Measurements from ENCODE around the gene SETBP1.

SETBP1 gene

GRCh38 chr18:44924785-44925499, 244.3 kb downstream of the SETBP1 start:
- no peak overlapping the region for H3K4me3 ChIP-seq
- DNase-seq (ENCODE audit: low read depth, low spot score): no peak
- TF ChIP-seq FOXP2 (optimal IDR thresholded peaks at IDR 0.05; ENCODE audit: control extremely low read depth, extremely low read length, insufficient read depth) (no peak), EZH2 (IDR thresholded peaks at IDR 0.05) (no peak), POLR2AphosphoS5 (IDR thresholded peaks at IDR 0.05; ENCODE audit: borderline replicate concordance, low read depth, low read length) (no peak)
- H3K36me3 ChIP-seq (ENCODE audit: insufficient read depth, low read length): no peaks in the 10 kb centered on the region
- H3K9ac ChIP-seq (ENCODE audit: insufficient read length): no peak overlapping the region
- H3K9me3 ChIP-seq (ENCODE audit: low read depth, low read length): no peaks in the 10 kb centered on the region
- no peak overlapping the region for H3K27ac ChIP-seq

DNA sequence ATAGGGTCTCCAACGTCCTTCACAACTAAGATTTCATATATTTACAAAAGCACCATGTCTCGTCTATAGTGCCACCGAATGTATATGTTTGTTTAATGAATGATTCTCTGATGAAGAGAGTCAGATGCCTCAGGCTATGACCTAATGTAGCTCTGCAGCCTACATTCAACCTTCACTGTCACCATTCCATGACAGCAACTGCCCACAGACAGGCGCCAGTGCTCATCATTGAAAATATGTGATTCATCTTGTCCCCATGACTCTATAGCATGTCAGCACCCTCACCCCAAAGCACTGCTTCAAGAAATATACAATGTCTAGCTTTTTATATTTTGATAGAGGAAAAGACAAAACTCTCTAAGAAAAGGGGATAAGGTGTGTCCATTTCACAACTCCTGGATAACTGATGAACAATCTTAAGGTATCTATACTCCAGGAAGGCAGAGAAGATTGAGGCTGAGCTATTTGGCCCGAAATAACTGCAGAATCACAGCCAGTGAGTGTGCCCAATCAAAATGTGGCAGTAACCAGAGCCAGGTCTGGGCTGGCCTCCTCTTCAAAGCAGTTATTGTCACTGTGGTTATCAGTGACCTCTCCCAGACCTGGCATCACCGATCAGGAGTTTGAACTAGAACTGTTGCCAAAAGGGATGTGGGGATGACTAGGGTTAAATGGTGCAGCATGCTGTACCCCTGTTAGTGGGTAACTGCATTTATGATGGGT, 246.6 kb downstream of the SETBP1 start:
- no peak for TF ChIP-seq POLR2AphosphoS5 (IDR thresholded peaks at IDR 0.05; ENCODE audit: borderline replicate concordance, low read depth, low read length)
- no peak for TF ChIP-seq FOXP2 (optimal IDR thresholded peaks at IDR 0.05; ENCODE audit: control extremely low read depth, extremely low read length, insufficient read depth)
- TF ChIP-seq EZH2 (IDR thresholded peaks at IDR 0.05): no peak
- no peak for DNase-seq (ENCODE audit: low read depth, low spot score)
- H3K9me3 ChIP-seq (ENCODE audit: low read depth, low read length): no peaks in the 10 kb centered on the region
- no peak overlapping the region for H3K9ac ChIP-seq (ENCODE audit: insufficient read length)
- H3K36me3 ChIP-seq (ENCODE audit: insufficient read depth, low read length): no peaks in the 10 kb centered on the region
- no peak overlapping the region for H3K27ac ChIP-seq
- no peak overlapping the region for H3K4me3 ChIP-seq

GRCh38 chr18:44934901-44935300, 254.2 kb downstream of the SETBP1 start:
- no peak overlapping the region for H3K4me3 ChIP-seq
- H3K27ac ChIP-seq: no peak overlapping the region
- no peak overlapping the region for H3K9ac ChIP-seq (ENCODE audit: insufficient read length)
- H3K9me3 ChIP-seq (ENCODE audit: low read depth, low read length): no peaks in the 10 kb centered on the region
- DNase-seq (ENCODE audit: low read depth, low spot score): no peak
- TF ChIP-seq FOXP2 (optimal IDR thresholded peaks at IDR 0.05; ENCODE audit: control extremely low read depth, extremely low read length, insufficient read depth): no peak
- no peak for TF ChIP-seq POLR2AphosphoS5 (IDR thresholded peaks at IDR 0.05; ENCODE audit: borderline replicate concordance, low read depth, low read length)
- TF ChIP-seq EZH2 (IDR thresholded peaks at IDR 0.05): no peak
- no peaks in the 10 kb centered on the region for H3K36me3 ChIP-seq (ENCODE audit: insufficient read depth, low read length)

DNA sequence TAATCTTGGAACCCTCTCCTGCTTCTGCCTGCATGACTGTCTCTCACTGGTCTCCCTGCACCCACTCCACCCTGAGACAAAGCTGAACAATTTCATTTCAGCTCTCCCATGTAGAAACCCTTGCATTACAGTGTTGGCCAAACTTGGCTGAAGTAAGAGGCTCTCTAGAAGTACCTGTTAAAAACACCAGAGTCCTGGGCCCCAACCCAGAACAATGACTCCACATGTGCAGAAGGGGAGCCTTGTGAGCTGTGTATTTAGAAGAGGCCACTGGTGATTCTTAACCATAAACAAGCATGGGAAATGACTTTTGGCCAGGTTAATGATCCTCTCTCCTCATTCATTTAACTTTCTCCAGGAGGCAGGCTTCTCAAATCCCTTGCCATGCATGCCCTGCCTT, 254.8 kb downstream of the SETBP1 start:
- H3K4me3 ChIP-seq: no peak overlapping the region
- no peaks in the 10 kb centered on the region for H3K36me3 ChIP-seq (ENCODE audit: insufficient read depth, low read length)
- H3K9ac ChIP-seq (ENCODE audit: insufficient read length): no peak overlapping the region
- no peak for TF ChIP-seq FOXP2 (optimal IDR thresholded peaks at IDR 0.05; ENCODE audit: control extremely low read depth, extremely low read length, insufficient read depth)
- no peak for TF ChIP-seq EZH2 (IDR thresholded peaks at IDR 0.05)
- TF ChIP-seq POLR2AphosphoS5 (IDR thresholded peaks at IDR 0.05; ENCODE audit: borderline replicate concordance, low read depth, low read length): no peak
- no peak overlapping the region for H3K27ac ChIP-seq
- DNase-seq (ENCODE audit: low read depth, low spot score): no peak
- no peaks in the 10 kb centered on the region for H3K9me3 ChIP-seq (ENCODE audit: low read depth, low read length)

DNA sequence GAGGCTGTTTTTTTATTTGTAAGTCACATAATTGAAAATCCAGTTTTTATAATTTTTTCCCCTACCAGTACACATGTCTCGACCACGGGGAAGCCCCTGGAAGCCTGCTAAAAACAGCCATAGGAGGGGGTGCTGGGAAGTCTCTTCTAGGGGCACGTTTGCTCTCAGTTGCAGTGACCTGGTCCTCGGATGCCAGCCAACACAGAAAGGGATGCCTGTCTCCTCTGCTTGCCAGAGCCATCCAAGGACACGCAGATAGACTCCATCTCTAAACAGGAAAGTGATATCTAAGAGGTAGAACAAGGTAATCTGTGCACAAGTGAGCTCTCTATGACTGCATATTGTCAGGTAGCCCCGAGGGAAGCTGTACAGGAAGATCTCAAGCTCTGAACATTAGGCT, 255.8 kb downstream of the SETBP1 start:
- no peak overlapping the region for H3K9ac ChIP-seq (ENCODE audit: insufficient read length)
- no peaks in the 10 kb centered on the region for H3K9me3 ChIP-seq (ENCODE audit: low read depth, low read length)
- no peak for DNase-seq (ENCODE audit: low read depth, low spot score)
- no peak overlapping the region for H3K4me3 ChIP-seq
- H3K36me3 ChIP-seq (ENCODE audit: insufficient read depth, low read length): no peaks in the 10 kb centered on the region
- no peak overlapping the region for H3K27ac ChIP-seq
- TF ChIP-seq FOXP2 (optimal IDR thresholded peaks at IDR 0.05; ENCODE audit: control extremely low read depth, extremely low read length, insufficient read depth): no peak
- TF ChIP-seq POLR2AphosphoS5 (IDR thresholded peaks at IDR 0.05; ENCODE audit: borderline replicate concordance, low read depth, low read length): no peak
- no peak for TF ChIP-seq EZH2 (IDR thresholded peaks at IDR 0.05)

GRCh38 chr18:44937960-44938719, 257.5 kb downstream of the SETBP1 start:
- Histone ChIP-seq H3K9ac (ENCODE audit: insufficient read length) (no peak overlapping the region), H3K27ac (no peak overlapping the region), H3K4me3 (no peak overlapping the region), H3K36me3 (ENCODE audit: insufficient read depth, low read length) (no peaks in the 10 kb centered on the region), H3K9me3 (ENCODE audit: low read depth, low read length) (no peaks in the 10 kb centered on the region)
- no peak for DNase-seq (ENCODE audit: low read depth, low spot score)
- TF ChIP-seq FOXP2 (optimal IDR thresholded peaks at IDR 0.05; ENCODE audit: control extremely low read depth, extremely low read length, insufficient read depth) (no peak), POLR2AphosphoS5 (IDR thresholded peaks at IDR 0.05; ENCODE audit: borderline replicate concordance, low read depth, low read length) (no peak)

DNA sequence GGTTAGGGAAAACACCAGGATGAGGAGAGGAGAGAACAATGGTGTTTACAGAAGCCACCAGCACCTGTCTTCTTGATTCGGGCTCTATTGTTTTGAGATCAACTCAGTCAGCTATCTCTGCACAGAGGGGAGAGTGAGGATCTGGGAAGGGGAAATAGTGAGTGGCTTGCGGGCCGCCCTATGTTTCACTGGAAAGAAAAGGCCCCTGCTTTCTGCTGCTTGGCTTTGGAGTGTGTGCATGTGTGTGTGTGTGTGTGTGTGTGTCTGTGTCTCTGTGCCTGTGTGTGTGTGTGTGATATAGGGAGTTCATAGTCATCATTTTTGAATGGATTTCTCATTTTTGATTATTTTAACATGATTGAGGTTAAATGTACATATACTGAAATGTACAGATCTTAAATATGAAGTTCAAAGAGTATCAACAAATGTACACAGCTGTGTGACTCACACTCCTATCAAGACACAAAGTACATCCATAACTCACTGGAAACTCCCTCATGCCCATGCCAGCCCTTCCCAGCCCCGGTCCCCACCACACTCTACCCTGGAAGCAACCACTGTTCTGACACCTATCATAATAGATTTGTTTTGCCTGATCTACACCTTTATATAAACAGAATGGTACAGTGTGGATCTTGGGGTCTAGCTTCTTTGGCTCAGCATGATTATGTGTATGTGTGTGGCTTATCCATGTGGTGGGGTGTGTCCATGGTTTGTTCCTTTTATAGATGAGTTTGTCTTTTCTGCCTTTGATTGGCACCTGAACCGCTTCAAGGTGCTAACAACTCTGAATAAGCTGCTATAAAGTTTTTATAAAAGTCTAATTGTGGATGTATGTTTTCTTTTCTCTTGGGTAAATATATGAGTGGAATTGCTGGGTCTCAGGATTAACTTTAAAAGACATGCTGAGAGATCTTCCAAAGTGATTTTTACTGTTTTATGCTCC, 258.3 kb downstream of the SETBP1 start:
- Histone ChIP-seq H3K9me3 (ENCODE audit: low read depth, low read length) (no peaks in the 10 kb centered on the region), H3K4me3 (no peak overlapping the region), H3K36me3 (ENCODE audit: insufficient read depth, low read length) (no peaks in the 10 kb centered on the region), H3K27ac (no peak overlapping the region), H3K9ac (ENCODE audit: insufficient read length) (no peak overlapping the region)
- no peak for DNase-seq (ENCODE audit: low read depth, low spot score)
- no peak for TF ChIP-seq FOXP2 (optimal IDR thresholded peaks at IDR 0.05; ENCODE audit: control extremely low read depth, extremely low read length, insufficient read depth)
- TF ChIP-seq EZH2 (IDR thresholded peaks at IDR 0.05): no peak
- no peak for TF ChIP-seq POLR2AphosphoS5 (IDR thresholded peaks at IDR 0.05; ENCODE audit: borderline replicate concordance, low read depth, low read length)

All from SK-N-MC (cell line).